Stimulated activated CD8-positive, alpha-beta memory T cell treated with anti-CD3 and anti-CD28 coated beads, Interleukin-15, amount 100 ng/mL, for 1 hour (primary cell): Measurements from ENCODE around the gene CCNA2.

Source experiments
- DNase-seq: peaks from one replicate; pipeline ENCODE4 v3.0.0-alpha.2; 2020; ENCODE audit warnings: low read depth

CCNA2 gene

GRCh38 chr4:121801715-121802075, 22.0 kb downstream of the CCNA2 start:
- DNase-seq: no peak

DNA sequence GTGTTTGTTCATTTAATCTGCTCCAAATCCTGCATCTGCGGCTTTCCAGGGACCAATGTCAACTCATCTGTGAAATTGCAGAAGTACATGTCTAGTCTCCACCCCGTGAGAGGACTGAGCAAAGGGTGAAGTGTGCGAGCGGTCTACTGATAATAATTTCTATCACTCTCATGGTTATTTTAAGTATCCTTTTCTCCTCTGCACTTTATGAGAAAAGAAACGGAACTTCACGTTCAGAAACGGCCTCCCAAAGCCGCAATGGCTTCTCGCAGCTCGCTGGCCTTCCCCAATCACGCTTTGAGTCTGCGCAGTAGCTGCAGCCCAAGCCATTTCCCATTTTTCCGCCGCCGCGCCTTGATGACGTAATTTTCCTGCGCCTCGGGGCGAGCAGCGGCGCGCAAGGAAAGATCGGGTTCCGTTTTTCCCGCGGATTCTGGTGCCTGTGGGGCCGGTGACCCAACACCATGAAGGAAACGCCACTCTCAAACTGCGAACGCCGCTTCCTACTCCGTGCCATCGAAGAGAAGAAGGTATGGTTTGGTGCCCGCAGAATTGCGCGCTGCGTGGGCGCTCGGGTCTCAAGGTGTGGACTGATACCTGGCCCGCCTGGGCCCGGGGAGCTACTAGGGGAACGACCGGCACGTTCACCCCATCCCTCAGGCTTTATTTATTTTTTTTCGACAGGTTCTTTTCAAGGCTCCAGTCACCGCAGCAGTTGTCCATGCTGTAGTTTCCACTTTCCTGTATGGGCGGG, 22.5 kb downstream of the CCNA2 start, which contains the start of gene EXOSC9:
Gene EXOSC9, plus strand, starts transcription at position 363 of the 754 bp plus-strand sequence. Its CDS starts 102 bp downstream, at position 465.
- DNase-seq: peak; percentile 94

- DNase-seq: no peak
Measured at GRCh38 chr4:121800638-121800960, 23.1 kb downstream of the CCNA2 start.

GRCh38 chr4:121799867-121800501, 23.7 kb downstream of the CCNA2 start:
- DNase-seq: no peak

DNA sequence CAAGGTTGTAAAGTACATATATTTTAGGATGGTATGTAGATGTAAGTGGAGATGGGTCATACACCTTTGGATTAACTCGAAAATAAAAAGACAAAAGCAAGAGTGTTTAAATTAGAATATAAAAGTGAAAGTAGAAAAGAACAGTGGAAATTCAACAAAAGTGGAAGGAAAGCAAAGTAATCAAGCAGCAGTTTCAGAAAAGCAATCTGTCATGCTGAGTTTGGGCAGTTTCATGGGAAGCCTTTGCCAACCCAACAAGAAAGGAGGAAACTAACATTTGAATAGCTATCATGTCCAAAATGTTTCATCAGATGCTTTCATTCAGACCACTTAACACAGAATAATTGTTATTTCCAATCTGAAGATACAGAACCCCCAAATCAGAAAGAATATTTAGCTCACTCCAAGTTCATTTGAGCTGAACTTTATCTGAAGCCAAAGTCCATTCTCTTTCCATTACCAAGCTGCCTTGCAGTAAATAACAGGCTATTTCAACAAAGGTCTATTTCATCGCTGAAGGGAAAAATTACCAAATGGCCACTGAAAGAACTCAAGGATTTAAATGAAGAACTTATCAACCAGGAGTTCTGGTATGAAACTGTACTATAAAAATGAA, 24.4 kb downstream of the CCNA2 start:
- DNase-seq: no peak

- no peak for DNase-seq
Measured at GRCh38 chr4:121796283-121796682, 27.4 kb downstream of the CCNA2 start.

- DNase-seq: no peak
Measured at GRCh38 chr4:121794505-121795188, 29.0 kb downstream of the CCNA2 start.

DNA sequence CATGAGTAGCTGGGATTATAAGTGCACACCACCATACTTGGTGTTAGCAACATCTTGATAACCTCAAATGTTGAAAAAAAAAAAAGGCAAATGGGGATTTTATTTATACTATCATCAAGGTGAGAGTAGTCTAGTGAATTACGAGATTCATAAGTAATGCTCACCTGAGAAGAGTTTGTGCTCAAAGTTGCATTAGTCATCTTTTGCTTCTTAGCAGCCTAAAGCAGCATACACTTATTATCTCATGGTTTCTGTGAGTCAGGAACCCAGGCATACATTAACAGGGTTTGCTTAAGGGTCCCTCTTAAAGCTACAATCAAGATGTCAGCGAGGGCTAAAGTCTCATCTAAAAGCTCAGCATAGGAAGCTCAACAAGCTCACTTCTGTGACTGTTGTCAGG, 30.7 kb downstream of the CCNA2 start:
- no peak for DNase-seq

GRCh38 chr4:121791481-121791880, 32.2 kb downstream of the CCNA2 start:
- DNase-seq: no peak

GRCh38 chr4:121790976-121791375, 32.7 kb downstream of the CCNA2 start:
- no peak for DNase-seq

DNA sequence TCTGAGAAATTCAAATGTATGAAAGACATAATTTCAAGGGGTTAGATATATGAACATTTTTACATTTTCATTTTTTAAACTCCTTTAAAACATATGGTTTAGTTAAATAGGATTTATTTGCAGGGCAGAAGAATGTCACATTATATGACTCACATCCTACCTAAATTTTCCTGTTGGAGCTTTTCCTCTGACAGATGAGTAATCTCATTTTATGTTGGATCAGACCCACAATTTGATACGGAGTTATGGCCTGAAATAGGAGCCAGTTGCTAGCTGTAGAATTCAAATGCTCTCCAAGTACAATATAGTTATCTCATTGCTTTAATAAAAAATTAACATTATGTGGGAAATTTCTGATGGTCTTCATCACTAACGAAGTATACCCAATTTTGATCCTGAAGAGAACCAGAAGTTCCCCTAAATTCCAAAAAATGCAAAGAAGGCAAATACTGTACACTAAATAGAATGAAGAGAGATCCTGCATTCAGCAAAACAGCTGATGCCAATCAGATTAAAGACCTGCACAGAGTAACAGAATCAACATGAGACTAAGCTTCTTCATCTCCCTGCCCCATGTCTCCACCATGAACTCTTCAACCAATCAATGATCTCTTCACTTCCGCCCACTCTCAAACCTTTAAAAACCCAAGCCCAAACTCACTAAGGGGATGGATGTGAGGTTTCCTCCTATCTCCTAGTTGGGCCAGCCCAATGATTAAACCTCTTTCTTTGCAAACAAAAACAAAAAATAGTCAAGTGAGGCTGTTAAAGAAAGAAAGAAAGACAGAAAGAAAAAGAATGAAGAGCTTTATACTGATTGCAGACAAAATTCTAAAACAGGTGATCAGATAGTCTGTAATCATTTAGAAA, 33.5 kb downstream of the CCNA2 start:
- DNase-seq: no peak

DNA sequence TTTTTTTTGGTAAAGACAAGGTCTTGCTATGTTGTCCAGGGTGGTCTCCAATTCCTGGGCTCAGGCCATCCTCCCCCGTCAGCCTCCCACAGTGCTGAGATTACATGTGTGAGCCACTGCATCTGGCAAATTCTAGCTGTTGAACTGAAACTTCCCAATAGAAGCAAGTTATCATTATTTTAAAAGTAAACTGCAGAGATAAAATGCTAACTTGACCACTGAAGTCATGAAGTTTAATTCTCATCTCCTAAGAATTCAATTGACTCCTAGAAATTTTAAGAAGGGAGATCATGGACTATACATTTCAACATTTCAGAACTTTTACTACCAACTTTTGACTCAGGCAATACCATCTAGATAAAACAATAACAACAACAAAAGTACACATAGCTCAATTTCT, 34.2 kb downstream of the CCNA2 start:
- DNase-seq: no peak

DNA sequence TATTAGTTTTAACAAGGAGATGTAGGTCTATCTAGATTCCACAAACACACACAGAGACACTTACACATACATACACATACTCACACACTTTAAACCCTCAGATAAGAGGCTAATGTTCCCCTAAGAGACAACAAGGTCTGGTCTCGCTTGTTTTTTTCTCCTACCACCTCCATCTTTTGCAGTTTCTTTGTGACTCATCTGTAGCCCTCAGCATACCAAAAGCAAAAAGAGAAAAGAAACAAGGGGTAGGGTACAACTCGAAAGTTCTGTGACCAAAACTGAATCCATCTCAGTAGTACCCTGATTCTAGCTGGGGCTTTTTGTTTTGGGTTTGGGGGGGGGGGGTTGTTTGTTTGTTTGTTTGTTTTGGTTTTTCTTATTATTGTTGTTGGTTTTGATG, 34.8 kb downstream of the CCNA2 start:
- no peak for DNase-seq

DNA sequence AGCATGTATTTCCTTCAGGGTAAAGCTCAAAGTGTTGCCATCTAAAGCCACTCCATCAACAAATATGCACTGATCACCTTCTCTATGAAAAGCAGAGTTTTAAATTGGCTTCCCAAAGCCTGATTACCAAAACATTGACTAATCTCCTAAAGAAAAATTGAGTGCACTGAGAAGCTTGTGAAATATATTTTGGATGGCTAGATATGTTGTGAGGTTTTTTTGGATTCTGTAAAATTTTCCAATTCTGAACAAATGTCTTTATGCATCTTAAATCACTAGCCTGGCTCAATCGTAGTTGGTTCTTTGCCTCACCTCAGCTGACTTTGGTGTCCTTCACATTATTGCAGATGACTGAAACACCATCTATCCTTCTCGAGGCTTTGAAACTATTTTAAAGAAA, 37.5 kb downstream of the CCNA2 start:
- DNase-seq: no peak

- no peak for DNase-seq
Measured at GRCh38 chr4:121785479-121785878, 38.2 kb downstream of the CCNA2 start.

DNA sequence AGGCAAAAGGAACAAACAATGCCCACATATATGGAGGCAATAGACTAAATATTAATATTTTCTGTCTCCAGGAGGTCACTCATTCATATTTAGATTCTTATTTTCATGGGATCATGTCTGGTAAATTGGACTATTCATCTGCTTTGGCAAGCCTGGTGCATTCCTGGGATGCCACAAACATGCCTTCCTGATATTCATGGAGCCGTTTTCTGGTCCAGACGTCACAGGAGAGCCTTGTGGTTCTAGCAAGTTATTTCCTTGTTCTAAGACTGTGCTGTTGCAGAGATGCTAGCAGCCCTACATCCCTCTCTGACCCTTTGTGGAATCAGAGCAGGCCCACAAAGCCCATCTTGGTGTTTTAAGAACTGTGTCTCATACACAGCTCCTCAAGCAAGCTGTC, 38.7 kb downstream of the CCNA2 start:
- no peak for DNase-seq

DNA sequence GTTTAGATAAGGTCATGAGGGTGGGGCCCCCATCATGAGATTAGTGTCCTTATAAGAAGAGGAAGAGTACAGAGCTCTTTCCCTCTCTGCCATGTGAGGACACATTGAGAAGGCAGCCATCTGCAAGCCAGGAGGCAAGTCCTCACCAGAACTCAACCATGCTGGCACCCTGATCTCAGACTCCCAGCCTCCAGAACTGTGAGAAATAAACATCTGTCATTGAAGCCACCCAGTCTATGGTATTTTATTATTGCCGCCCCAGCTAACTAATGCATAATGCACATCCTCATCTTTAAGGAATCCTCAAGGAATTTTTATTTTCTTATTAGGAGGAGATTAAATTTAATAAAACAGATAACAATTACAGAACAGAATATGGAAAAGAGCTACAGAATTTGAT, 39.3 kb downstream of the CCNA2 start:
- DNase-seq: no peak

GRCh38 chr4:121783210-121783609, 40.5 kb downstream of the CCNA2 start:
- DNase-seq: no peak

GRCh38 chr4:121778991-121779628, 44.6 kb downstream of the CCNA2 start:
- DNase-seq: no peak

- DNase-seq: no peak
Measured at GRCh38 chr4:121777625-121778024, 46.1 kb downstream of the CCNA2 start.

- no peak for DNase-seq
Measured at GRCh38 chr4:121776610-121777401, 46.9 kb downstream of the CCNA2 start.
